ENCODE measurements around the gene XRCC2. TPM values are rescaled to one million over a fixed set of nuclear protein-coding genes. Genes with fewer than 3 reads are reported as not detected.
"Not testable (repeated sequence)": the region's sequence is repeated elsewhere in the genome, so short reads cannot be mapped to it uniquely, and the experiment has no call there.

XRCC2 gene
- 1 to 10 TPM in 2 of 4 donors, under 1 TPM in 2; 0.64 to 2.6 (median 1.1) TPM for total RNA-seq

DNA sequence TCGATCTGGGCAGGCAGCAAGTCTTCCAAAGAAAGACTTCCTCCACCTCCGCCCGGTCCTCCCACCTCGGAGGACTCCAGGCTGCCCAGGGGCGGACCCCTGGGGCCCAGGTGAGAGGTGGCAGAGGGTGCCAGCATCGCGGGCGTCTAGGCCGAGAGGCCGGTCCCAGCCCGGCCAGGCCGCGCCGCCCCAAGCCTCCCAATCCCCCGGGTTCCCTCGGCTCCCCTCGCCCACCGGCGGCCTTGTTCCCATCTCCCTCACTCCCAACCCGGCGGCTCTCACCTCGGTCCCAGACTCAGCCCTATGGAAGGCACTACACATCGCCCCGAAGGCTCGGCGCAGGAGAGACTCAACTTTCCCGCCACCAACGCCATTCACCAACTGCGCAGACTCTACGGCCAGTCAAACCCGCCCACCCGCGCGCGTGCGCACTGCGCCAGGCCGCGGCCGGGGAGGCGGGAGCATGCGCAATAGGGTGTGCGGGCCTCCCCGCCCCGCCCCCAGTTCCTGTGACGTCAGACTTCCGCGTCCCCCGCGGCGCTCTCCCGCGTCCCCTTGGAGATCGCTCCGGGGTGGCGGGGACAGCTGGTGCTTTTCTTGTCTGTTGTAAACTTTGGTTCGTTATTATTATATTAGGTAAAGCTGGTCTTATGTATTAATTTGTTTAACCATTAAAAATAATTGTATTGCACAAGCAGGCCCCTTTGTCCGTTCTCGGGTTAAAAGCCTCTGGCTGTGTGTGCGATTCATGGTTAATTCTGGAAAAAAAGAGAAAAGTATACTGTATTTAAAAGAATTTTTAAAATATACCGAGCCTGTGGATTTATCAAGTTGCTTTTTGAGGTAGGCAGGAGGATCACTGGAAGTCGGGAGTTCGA, at the start of gene XRCC2:
Gene XRCC2 (minus strand): TSS at position 383 of the 878 bp plus-strand sequence. CDS start 62 bp downstream, at position 321.
- Histone ChIP-seq H3K4me3 (peak within 1 kb of the TSS; percentile 86), H3K4me1 (peaks cover 14% of the 10 kb centered on the region), H3K27me3 (no peaks in the 10 kb centered on the region), H3K9me3 (no peaks in the 10 kb centered on the region), H3K36me3 (no peaks in the 10 kb centered on the region), H3K27ac (peak within 1 kb of the TSS; percentile 70)
- peak in 2 of 3 donors; percentile 14 to 64 for TF ChIP-seq POLR2AphosphoS5 (IDR thresholded peaks at IDR 0.05)
- TF ChIP-seq EP300 (IDR thresholded peaks at IDR 0.05) = no peak
- no peak for TF ChIP-seq CTCF (IDR thresholded peaks at IDR 0.05)
- TF ChIP-seq POLR2A (IDR thresholded peaks at IDR 0.05) = peak; percentile 16 to 58
- 6% methylated on average over 24 of the region's 63 CpGs for WGBS
- DNase-seq (ENCODE audit: low spot score in 2 of 2) = peak; percentile 93

- no peaks in the 10 kb centered on the region for H3K4me1 ChIP-seq
- no peak for DNase-seq (ENCODE audit: low spot score in 2 of 2)
- no peaks in the 10 kb centered on the region for H3K9me3 ChIP-seq
- TF ChIP-seq CTCF (IDR thresholded peaks at IDR 0.05) (no peak), POLR2A (IDR thresholded peaks at IDR 0.05) (no peak), EP300 (IDR thresholded peaks at IDR 0.05) (no peak), POLR2AphosphoS5 (IDR thresholded peaks at IDR 0.05) (no peak)
- H3K4me3 ChIP-seq = no peak overlapping the region
- no peaks in the 10 kb centered on the region for H3K36me3 ChIP-seq
- no peaks in the 10 kb centered on the region for H3K27me3 ChIP-seq
- H3K27ac ChIP-seq = no peak overlapping the region
- WGBS = 81% methylated on average over 2 of the region's 2 CpGs
Observed at GRCh38 chr7:152723364-152723763, 47.4 kb upstream of the XRCC2 start.

DNA sequence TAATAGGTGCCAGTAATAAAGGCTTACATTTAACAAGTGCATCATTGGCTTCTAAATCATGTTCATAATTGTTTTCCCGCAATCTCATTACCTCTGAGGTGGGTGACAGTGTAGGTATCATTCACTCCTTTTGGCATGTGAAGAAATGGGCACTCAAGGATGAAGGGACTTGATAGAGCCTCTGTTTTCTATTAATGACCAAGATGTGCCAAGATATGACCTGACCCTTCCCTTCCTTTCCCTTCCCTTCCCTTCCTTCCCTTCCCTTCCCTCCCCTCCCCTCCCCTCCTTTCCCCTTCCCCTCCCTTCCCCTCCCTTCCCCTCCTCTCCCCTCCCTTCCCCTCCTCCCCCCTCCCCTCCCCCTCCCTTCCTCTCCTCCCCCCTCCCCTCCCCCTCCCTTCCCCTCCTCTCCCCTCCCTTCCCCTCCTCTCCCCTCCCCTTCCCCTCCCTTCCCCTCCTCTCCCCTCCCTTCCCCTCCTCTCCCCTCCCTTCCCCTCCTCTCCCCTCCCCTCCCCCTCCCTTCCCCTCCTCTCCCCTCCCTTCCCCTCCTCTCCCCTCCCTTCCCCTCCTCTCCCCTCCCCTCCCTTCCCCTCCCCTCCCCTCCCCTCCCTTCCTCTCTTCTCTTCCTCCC, 36.6 kb upstream of the XRCC2 start:
- not testable (repeated sequence) for H3K4me3 ChIP-seq; H3K9me3 ChIP-seq; DNase-seq (ENCODE audit: low spot score in 2 of 2); H3K27me3 ChIP-seq; H3K36me3 ChIP-seq; H3K27ac ChIP-seq; H3K4me1 ChIP-seq
- 92% methylated on average over 1 of the region's 1 CpG for WGBS

GRCh38 chr7:152711444-152711944, 35.6 kb upstream of the XRCC2 start:
- H3K27me3 ChIP-seq = no peaks in the 10 kb centered on the region
- TF ChIP-seq POLR2AphosphoS5 (IDR thresholded peaks at IDR 0.05) (no peak), CTCF (IDR thresholded peaks at IDR 0.05) (no peak), POLR2A (IDR thresholded peaks at IDR 0.05) (no peak), EP300 (IDR thresholded peaks at IDR 0.05) (no peak)
- no peak for DNase-seq (ENCODE audit: low spot score in 2 of 2)
- no peak overlapping the region for H3K27ac ChIP-seq
- H3K4me1 ChIP-seq = no peaks in the 10 kb centered on the region
- H3K9me3 ChIP-seq = no peaks in the 10 kb centered on the region
- no peaks in the 10 kb centered on the region for H3K36me3 ChIP-seq
- 66% methylated on average over 9 of the region's 9 CpGs for WGBS
- no peak overlapping the region for H3K4me3 ChIP-seq

GRCh38 chr7:152710153-152710442, 34.2 kb upstream of the XRCC2 start:
- DNase-seq (ENCODE audit: low spot score in 2 of 2) = no peak
- Histone ChIP-seq H3K27ac (no peak overlapping the region), H3K27me3 (no peaks in the 10 kb centered on the region), H3K4me3 (no peak overlapping the region), H3K9me3 (peaks cover under 1% of the 10 kb centered on the region), H3K36me3 (no peaks in the 10 kb centered on the region), H3K4me1 (no peaks in the 10 kb centered on the region)
- no peak for TF ChIP-seq POLR2A (IDR thresholded peaks at IDR 0.05)
- no peak for TF ChIP-seq POLR2AphosphoS5 (IDR thresholded peaks at IDR 0.05)
- no peak for TF ChIP-seq EP300 (IDR thresholded peaks at IDR 0.05)
- TF ChIP-seq CTCF (IDR thresholded peaks at IDR 0.05) = no peak
- 57% methylated on average over 2 of the region's 2 CpGs for WGBS
